Progenitor cell of endocrine pancreas (in vitro differentiated cells): ENCODE measurements around the gene S100A13. TPM values are rescaled to one million over a fixed set of nuclear protein-coding genes. Genes with fewer than 3 reads are reported as not detected.

ENCODE experiments used
- DNase-seq: peaks from one replicate; pipeline ENCODE4 v3.0.0; 2021; ENCODE audit warnings: low spot score; ENCODE audit not compliant: unreplicated experiment
- H3K27ac Mint-ChIP-seq: 2 replicates; pipeline ENCODE4 v1.8.0; 2021; ENCODE audit warnings: mild to moderate bottlenecking, moderate library complexity, mixed read lengths
- H3K27me3 Mint-ChIP-seq: 2 replicates; pipeline ENCODE4 v1.8.0; 2021; ENCODE audit warnings: mixed read lengths
- H3K36me3 Mint-ChIP-seq: 2 replicates; pipeline ENCODE4 v1.8.0; 2022; ENCODE audit warnings: mixed read lengths; ENCODE audit not compliant: insufficient read depth
- H3K4me1 Mint-ChIP-seq: 2 replicates; pipeline ENCODE4 v1.8.0; 2021; ENCODE audit warnings: low read depth, mixed read lengths
- H3K4me3 Mint-ChIP-seq: 2 replicates; pipeline ENCODE4 v1.8.0; 2021; ENCODE audit warnings: low read depth, mild to moderate bottlenecking, moderate library complexity, mixed read lengths
- H3K9me3 Mint-ChIP-seq: 2 replicates; pipeline ENCODE4 v1.8.0; 2021; ENCODE audit warnings: low read depth, mixed read lengths
- total RNA-seq: library from RNA; stranded (reverse); gene quantifications from 2 replicates; pipeline ENCODE4 v1.2.1, GENCODE V29; 2021
- TF ChIP-seq, protein P1 (sequence below): fragments of 200-600 bp; sonication (generic); IDR thresholded peaks from one replicate; pipeline ENCODE4 v1.5.0; 2021; ENCODE audit warnings: antibody characterized with exemption, mild to moderate bottlenecking; ENCODE audit not compliant: unreplicated experiment

Gene S100A13
- total RNA-seq, 1 donor from 2014 or later, result 63.6 TPM

DNA sequence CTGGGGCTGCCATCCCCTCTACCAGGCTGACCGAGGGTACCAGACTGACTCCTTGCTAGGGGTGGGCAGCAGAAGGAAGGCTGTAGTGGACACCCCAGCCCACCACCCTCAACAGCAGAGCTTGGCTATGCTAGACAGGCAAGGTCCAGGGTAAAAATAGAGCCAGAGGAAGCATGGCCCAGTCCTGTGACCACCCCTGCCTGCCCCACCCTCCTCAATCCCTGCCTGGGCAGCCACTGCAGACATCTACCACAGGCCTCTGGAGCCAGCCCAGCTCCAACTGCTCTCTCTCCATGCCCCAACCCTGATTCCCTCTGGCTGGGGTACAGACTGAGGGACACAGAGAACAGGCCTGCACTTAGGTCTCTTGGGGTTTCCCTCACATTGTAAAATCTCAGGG, 2.7 kb upstream of the S100A13 start:
- DNase-seq, result no peak
- Mint-ChIP-seq H3K9me3 (peaks cover 4% of the 10 kb centered on the region), H3K27ac (peak overlapping the region; percentile 56), H3K4me3 (no peak overlapping the region), H3K36me3 (peaks cover 3% of the 10 kb centered on the region), H3K4me1 (peaks cover 36% of the 10 kb centered on the region), H3K27me3 (no peaks in the 10 kb centered on the region)
- TF ChIP-seq, protein P1, sequence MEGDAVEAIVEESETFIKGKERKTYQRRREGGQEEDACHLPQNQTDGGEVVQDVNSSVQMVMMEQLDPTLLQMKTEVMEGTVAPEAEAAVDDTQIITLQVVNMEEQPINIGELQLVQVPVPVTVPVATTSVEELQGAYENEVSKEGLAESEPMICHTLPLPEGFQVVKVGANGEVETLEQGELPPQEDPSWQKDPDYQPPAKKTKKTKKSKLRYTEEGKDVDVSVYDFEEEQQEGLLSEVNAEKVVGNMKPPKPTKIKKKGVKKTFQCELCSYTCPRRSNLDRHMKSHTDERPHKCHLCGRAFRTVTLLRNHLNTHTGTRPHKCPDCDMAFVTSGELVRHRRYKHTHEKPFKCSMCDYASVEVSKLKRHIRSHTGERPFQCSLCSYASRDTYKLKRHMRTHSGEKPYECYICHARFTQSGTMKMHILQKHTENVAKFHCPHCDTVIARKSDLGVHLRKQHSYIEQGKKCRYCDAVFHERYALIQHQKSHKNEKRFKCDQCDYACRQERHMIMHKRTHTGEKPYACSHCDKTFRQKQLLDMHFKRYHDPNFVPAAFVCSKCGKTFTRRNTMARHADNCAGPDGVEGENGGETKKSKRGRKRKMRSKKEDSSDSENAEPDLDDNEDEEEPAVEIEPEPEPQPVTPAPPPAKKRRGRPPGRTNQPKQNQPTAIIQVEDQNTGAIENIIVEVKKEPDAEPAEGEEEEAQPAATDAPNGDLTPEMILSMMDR, result no peak

DNA sequence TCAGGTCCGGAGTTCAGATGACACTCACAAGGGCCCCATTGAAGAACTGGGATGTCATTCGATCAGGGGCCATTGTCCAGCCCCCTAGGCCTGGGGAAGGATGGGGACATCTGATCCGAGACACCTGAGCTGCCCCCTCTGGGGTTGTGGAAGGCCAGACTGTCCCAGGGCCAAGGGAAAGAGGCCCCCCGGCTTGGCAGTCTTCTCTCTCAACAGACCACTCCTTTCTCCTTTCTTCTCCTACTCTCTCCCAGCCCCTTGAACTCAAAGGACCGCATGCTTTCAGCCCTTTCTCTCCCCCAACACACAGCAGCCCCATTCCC, 2.0 kb upstream of the S100A13 start:
- Mint-ChIP-seq H3K36me3 (peaks cover 3% of the 10 kb centered on the region), H3K4me3 (no peak overlapping the region), H3K27ac (no peak overlapping the region), H3K4me1 (peaks cover 35% of the 10 kb centered on the region), H3K9me3 (peaks cover 4% of the 10 kb centered on the region), H3K27me3 (no peaks in the 10 kb centered on the region)
- DNase-seq, result no peak
- TF ChIP-seq, protein P1, result no peak

DNA sequence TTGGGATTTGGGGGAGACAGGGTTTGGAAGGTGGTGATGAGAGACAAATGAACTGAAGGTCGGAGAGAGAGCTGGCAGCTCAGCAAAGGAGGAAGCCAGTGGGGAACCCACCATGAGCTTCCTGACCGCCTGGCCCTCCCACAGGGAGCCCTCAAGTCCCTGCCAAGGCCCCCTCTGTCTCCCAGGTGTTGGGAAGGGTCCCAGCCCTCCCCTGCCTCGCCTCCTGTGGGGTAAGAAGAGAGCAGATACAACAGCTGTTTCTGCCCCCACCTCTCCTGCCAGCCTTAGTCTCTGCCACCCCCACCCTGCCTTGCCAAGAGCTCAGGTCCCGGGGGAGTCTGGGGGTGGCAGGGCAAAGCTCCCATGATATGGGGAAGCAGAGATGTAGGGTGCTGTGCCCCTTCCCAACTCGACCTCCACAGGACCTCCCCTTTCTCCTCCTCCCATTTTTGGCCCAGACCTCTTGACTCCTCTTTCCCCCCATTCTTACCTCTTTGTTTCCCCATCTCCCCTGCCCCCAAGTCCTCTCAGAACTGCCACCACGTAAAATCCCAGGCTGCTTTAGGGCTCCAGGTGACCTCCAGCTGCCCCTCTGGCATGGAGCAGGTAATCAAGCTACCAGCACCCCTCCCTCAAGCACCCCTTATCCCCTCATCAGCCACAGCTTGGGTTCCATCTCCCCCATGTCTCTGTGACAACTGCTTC, 1.5 kb upstream of the S100A13 start:
- no peak for DNase-seq
- Mint-ChIP-seq H3K36me3 (peaks cover 3% of the 10 kb centered on the region), H3K4me3 (no peak overlapping the region), H3K9me3 (peaks cover 4% of the 10 kb centered on the region), H3K27ac (no peak overlapping the region), H3K27me3 (no peaks in the 10 kb centered on the region), H3K4me1 (peaks cover 34% of the 10 kb centered on the region)
- TF ChIP-seq, protein P1, result no peak

DNA sequence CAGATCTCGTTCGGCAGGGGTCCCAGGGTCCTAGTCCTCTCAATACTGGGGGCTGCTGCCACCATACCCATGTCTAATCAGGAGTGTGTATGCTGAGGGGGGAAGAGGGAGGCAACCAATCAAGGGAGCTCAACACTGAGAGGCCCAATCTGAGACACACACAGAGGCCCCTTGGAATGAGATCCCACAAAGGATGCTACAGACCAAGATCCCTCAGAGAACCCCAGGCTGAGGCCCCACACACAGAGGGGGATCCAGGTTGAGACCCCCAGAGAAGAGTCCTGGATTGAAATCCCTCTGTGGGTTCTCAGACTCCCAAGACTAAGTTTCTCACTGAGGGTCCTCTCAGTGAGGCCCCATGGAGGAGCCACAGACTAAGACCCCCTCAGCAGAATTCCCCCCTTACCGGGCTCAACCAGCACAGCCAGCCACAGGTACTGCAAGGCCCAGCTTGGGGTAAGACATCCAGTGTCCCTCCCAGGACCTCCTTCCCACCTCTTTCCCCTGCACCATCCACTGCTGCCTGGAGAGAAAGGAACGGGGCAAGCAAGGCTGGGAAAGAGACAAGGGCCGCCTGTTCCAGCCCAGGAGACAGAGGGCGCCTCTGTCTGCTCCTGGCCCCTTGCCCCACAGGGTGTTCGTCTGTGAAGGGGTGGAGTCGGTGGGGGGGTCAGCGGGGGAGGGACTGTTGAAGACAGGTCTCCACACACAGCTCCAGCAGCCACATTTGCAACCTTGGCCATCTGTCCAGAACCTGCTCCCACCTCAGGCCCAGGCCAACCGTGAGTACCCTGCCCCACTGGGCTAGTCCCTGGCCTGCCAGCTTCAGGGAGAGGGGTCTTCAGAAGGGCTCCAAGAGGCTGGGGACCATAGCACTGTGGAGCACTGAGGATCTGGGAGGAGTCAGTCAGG, 666 bp upstream of the S100A13 start, which contains the start of gene S100A1:
Gene S100A1, plus strand, starts transcription at position 720 of the 912 bp plus-strand sequence. CDS start 2,088 bp downstream, outside the sequence.
- Mint-ChIP-seq H3K27me3 (no peaks in the 10 kb centered on the region), H3K9me3 (peaks cover under 1% of the 10 kb centered on the region), H3K36me3 (peaks cover 4% of the 10 kb centered on the region), H3K4me3 (peak within 1 kb of the TSS; percentile 92), H3K4me1 (peaks cover 34% of the 10 kb centered on the region), H3K27ac (peak within 1 kb of the TSS; percentile 99)
- no peak for DNase-seq
- TF ChIP-seq, protein P1, result peak; percentile 3

DNA sequence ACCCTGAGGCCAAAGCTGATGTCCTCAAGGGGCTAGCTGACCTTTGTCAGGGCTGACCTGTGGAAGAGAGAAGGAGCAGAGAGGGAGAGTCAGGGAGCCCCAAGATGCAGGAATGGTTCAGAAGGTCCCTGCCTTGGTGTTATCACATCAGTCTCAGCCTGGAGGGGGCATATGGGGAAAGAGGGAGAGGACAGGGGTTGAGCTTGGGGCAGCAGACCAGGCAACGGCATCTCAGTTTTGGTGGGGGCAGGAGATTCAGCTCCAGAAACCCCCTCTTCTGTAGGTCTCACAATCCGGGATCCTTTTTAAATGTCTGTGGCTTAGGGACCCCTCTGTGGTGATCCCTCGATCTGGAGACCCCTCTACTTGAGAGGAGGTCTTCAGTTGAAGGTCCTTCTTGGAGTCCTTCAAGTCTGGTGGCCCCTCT, 815 bp downstream of the S100A13 start:
- H3K27me3 Mint-ChIP-seq, result no peaks in the 10 kb centered on the region
- peaks cover 7% of the 10 kb centered on the region for H3K36me3 Mint-ChIP-seq
- DNase-seq, result no peak
- peak overlapping the region; percentile 99 for H3K27ac Mint-ChIP-seq
- H3K4me1 Mint-ChIP-seq, result peaks cover 32% of the 10 kb centered on the region
- H3K4me3 Mint-ChIP-seq, result peak overlapping the region; percentile 92
- TF ChIP-seq, protein P1, result no peak
- H3K9me3 Mint-ChIP-seq, result no peaks in the 10 kb centered on the region
